HG03571 (cell line): Measurements from ENCODE around the gene ACAA1.
A peak's percentile ranks its signal among the peaks of the same experiment; 100 is the strongest.
"Not testable (repeated sequence)": the region's sequence is repeated elsewhere in the genome, so short reads cannot be mapped to it uniquely, and the experiment has no call there.

Source experiments
- ATAC-seq: cut with Tn5 transposase; IDR thresholded peaks from one replicate; pipeline ENCODE4 v1.9.1; 2021; ENCODE audit not compliant: unreplicated experiment

ACAA1 gene, protein sequence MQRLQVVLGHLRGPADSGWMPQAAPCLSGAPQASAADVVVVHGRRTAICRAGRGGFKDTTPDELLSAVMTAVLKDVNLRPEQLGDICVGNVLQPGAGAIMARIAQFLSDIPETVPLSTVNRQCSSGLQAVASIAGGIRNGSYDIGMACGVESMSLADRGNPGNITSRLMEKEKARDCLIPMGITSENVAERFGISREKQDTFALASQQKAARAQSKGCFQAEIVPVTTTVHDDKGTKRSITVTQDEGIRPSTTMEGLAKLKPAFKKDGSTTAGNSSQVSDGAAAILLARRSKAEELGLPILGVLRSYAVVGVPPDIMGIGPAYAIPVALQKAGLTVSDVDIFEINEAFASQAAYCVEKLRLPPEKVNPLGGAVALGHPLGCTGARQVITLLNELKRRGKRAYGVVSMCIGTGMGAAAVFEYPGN

DNA sequence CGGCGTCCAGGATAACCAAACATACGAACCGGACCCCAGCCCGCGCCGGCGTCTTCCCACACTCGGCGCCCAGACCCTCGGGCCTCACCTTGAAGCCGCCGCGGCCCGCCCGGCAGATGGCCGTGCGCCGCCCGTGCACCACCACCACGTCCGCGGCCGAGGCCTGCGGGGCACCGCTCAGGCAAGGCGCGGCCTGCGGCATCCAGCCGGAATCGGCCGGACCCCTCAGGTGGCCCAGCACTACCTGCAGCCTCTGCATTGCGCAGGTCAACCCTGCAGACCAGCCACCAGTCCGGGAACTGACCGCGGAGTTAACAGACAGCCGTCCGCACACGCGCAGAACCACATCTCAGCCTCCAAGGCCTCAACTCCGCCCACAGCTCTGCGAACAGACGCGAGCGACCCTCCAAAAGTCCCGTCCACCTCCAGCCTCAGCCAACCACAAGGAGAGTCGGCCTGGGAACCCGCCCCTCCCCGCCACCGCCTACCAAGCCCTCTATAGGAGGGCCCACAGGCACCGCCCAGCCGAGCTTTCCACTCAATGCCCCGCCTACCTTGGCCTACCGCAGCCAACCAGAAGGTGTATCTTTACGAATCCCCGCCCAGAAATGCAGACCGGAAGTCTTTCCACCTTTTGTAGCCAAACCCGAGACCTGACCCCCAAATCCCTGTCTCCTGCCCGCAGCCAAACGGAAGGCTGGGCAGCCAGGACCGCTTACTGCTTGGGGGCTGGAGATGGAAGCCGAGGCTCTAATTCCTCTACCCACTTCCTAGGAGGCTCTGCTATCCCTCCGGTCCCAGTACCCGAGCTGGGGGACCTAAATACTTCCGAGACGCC, at the start of gene ACAA1:
Gene ACAA1 (minus strand): TSS at position 351 of the 838 bp plus-strand sequence. CDS start 92 bp downstream, at position 259.
- ATAC-seq, result peak; percentile 90

DNA sequence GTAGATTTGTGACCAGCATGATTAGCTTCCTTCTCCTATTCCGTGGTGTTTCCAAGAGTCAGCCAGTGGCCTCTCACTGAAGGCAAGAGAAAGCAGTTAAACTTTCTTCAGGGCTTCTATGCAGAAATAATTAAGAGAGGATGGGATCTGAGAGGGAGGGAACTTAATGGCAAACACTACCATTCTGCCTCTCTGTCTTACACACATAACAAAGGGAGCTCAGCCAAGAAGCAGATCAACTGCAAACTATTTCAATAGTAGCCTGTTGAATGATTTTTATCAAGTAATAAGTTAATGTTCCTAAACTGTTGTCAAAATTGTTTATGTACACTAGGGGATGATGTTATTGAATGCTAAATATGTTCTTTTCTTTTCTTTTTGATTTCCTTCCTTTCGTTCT, 40.3 kb upstream of the ACAA1 start:
- no peak for ATAC-seq

DNA sequence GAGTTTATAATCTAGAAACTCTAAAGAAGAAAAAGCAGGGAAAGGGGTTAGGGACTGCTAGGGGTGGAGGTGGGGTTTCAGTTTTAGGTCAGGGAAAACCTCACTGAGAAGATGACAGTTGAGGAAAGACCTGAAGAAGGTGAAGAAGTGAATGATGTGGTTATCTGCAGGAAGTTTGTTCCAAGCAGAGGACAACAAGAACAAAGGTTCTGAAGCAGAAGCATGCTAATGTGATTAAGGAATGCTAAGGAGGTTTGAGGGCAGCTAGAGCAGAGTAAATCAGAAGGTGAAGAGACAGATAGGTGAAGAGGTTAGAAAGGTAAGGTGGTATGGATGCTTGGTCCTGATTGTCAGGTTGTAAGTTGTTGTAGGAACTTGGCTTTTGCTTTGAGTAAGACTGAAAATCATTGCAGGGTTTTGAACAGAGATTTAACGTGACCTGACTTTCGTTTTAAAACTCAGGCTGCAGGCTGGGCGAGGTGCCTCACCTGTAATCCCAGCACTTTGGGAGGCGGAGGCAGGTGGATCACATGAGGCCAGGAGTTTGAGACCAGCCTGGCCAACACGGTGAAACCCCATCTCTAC, 37.0 kb upstream of the ACAA1 start:
- no peak for ATAC-seq

DNA sequence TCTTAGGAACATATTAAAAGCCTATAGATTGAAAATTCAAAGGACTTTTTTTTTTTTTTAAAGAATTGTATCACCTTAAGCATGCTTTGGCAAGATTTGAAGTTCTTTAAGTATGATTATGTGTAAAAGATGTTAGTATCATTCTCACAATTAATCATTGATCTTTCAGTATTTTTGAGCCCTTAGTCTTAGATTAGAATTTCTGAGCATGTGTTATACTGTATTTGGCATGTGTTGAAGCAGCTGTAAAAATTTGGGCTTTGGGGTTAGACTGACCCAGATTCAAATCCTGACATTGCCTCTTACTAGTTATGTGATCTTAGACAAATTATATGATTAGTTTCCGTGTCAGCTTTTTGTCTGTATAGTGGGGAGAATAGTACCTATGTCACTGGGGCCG, 34.7 kb upstream of the ACAA1 start:
- ATAC-seq, result no peak

DNA sequence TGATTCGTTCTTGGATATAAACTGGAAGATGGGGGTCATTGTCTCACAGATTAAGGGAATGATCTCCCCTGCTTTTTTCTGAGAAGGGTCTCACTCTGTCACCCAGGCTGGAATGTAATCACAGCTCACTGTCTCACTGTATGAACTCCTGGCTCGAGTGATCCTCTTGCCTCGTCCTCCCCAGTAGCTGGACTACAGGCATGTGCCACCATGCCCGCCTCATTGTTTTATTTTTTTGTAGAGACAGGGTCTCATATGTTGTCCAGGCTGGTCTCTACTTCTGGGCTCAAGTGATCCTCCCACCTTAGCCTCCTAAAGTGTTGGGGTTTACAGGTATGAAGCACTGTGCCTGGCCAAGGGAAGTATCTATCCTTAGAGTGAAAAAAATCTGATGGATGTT, 33.8 kb upstream of the ACAA1 start:
- no peak for ATAC-seq

DNA sequence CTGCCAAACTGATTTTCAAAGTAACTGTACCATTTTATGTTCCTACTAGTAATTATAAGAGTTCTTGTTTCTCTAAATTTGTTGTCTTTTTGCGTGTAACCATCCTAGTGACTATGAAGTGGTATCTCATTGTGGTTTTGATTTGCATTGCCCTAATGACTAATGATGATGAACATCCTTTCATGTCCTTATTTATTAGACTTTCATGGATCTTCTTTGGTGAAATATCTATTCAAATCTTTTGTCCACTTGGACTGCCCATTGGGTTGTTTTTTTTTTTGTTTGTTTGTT, 32.0 kb upstream of the ACAA1 start:
- ATAC-seq, result no peak

DNA sequence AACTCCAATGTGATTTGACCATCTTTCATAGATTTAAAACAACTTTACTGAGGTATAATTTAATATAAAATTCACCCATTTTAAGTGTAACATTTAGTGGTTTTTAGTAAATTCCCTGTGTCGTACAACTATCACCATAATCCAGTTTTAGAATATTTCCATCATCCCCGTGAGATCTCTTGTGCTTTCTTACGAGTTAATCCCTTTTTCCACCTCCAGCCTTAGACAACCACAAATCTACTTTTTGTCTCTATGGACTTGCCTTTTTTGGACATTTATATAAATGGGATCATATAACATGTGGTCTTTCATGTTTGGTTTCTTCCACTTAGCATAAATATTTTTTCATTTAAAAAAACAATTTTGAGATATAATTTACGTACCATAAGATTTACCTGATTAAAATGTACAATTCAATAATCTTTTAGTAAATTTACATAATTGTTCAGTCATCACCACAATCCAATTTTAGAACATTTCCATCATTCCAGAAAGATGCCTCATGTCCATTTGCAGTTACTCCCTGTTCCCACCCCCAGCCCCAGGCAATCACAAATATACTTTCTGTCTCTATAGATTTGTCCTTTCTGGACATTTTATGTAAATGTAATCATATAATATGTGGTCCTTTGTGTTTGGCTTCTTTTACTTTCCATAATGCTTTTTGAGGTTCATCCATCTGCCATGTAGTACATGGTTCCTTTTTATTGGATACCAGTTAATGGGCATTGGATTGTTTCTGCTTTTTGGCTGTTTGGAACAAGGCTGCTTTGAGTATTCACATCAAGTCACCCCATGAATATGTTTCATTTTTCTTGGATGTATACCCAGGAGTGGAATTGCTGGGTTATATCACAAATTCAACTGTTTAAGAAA, 31.5 kb upstream of the ACAA1 start:
- ATAC-seq, result no peak

DNA sequence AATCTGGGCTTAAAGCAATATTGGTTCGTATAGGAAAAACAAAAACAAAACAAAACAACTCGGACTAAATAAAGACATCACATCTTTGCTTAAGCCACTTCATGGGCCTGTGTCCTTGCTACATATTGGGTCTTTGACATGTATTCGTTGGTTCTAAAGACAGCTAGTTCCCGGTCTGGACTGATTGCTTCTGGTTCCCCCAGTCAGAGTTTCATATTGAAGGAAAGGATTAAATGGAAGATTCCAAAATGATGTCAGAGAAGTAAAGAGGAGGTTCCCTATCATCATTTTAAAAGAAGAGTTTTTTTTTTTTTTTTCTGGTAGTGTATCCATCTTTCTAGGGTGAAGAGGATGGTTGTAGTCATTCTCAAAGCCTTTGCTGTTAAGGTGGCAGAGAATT, 30.7 kb upstream of the ACAA1 start:
- ATAC-seq, result no peak

DNA sequence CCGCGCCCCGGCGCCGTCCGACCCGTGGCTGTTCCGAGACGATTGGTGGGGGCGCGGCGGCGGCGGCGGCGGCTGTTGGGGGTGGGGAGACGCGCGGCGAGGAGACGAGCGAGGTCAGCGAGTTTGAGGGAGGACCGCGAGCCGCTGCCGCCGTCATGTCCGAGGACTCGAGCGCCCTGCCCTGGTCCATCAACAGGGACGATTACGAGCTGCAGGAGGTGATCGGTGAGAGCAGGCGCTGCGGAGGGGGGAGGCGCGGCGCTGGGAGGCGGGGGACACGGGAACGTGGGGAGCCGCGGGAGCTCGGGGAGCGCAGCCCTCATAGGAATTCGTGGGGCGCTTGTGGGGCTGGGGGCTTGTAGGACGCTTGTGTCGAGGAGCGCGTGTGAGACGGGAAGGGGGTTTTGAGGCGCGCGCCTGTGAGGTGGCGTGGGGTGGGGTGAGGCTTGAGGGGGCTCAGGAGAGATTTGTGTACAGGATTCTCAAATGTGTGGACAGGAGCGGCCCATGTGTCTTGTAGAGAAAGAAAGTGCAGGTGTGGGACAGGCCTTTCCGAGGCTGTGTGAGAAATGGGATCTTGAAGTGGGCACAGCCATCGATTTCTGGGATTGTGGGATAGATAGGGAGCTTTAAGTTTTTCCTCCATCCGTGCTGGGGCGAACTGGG, 28.9 kb upstream of the ACAA1 start:
- ATAC-seq, result peak; percentile 2

DNA sequence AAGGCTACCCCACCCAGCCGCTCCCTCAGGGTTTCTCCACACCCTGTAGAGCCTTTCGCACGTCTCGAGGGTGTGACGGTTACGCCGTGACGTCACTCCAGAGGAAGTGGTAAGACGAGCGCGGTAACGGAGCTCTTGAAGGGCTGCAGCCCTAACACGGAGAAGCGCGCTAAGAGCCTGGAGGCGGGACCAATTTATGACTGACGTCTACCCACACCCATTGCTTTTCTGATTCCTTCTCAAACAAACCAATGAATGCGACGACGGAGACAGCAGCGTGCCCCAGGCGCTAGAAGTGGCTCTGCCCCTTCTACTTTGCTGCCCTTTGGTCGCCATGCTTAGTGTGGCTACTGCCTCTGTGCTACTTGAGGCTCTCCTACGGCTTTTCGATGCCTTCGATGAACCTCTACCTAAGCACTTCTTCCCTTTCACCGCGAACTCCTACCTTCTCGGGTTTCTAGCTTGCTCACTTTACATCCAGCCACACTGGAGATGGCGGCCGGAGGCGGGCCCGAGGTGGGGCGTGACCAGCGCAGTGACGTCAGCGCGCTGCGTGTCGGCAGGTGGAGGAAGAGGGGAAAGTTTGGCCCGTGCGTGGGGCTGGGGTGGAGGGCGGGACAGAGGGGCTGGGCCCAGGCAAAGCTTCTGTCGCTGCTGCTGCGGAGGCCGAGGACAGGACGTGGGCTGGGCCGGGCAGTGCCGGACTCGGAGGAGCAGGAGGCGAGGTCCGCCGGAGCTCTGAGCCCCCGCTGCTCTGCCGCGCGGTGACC, 28.2 kb upstream of the ACAA1 start, which contains the start of gene OXSR1:
Gene OXSR1 (plus strand): TSS at position 586 of the 770 bp plus-strand sequence. CDS start 340 bp downstream, outside the sequence.
- ATAC-seq, result peak; percentile 94

DNA sequence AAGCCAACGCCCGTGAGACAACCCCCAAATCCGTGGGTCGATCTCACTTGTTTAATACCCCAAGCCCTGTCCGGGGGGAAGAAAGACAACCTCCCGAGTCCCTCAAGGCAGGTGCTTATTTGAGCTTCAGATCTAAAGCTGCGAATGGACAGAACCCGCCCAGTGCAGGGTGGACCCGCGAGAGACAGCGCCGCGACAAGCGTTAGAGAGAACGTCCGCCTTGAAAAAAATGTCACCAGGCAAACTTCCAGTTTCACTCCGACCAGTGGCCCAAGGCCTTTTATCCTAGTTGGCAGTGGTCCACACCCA, 27.7 kb upstream of the ACAA1 start:
- ATAC-seq, result peak; percentile 9

DNA sequence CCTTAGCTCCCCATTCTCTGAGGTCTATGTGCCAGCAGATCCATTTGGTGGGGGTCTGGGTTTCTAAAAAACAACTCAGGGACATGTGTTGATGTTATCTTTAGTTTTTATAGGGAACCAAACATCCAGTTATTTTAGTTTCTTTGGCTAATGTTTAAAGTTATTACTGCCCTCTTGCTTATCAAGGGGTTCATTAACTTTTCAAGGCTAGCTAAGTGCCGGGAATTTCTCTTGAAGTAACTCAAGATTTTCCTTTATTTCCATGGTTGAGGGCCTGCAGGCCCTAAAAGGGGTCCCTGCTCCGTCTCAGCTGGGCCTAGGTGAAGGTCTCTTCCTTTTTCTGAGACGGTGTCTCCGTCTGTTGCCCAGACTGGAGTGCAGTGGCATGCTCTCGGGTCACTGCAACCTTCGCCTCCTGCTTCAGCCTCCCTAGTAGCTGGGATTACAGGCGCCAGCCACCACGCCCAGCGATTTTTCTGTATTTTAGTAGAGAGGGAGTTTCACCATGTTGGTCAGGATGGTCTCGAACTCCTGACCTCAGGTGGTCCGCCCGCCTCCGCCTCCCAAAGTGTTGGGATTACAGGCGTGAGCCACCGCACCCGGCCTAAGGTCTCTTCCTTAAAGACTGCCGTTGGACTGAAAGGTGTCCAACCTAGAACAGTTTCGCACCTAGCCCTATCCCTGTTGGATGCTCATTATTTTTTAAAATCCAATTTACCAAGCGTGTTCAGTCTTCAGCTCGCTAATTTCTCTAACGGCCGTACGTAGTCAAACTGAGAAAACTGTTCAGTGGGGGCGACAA, 27.1 kb upstream of the ACAA1 start:
- no peak for ATAC-seq

DNA sequence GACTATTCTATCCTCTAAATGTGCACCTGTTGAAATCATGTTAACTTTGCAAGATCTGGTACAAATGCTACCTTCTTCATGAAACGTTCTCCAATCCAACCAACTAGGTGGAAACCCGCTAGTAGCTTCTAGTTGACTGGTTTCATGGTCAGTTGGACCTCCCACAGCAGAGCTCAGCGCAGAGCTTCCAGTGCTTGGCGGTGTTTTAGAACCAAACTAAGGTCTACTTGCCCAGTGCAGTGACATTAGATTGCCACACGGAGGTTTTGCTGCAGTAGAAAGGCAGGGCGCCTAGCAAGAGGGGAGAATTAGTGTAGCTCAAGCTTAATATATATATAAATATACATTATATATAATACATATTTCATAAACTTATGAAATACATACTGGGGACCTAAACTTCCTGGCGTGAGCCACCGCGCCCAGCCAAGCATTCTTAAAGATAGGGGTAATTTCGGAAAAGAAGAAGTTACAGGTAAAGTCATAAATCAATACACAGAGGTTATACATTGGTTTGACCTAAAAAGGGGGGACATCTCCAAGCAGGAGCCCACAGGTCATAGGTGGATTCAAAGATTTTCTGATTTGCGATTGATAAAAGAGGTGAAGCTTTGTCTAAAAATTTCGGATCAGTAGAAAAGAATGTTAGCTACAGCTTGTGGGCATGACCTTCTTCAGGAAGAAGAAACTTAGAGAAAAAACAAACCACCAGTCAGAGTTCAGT, 26.4 kb upstream of the ACAA1 start:
- no peak for ATAC-seq

DNA sequence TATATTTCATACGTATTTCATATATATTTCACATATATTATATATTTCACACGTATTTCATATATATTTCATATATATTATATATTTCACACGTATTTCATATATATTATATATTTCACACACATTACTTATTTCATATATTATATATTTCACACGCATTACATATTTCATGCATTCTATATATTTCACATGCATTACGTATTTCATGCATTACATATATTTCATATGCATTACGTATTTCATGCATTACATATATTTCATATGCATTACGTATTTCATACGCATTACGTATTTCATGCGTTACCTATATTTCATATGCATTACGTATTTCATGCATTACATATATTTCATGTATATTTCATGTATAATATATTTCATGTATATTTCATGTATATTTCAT, 23.8 kb upstream of the ACAA1 start:
- ATAC-seq, result not testable (repeated sequence)

DNA sequence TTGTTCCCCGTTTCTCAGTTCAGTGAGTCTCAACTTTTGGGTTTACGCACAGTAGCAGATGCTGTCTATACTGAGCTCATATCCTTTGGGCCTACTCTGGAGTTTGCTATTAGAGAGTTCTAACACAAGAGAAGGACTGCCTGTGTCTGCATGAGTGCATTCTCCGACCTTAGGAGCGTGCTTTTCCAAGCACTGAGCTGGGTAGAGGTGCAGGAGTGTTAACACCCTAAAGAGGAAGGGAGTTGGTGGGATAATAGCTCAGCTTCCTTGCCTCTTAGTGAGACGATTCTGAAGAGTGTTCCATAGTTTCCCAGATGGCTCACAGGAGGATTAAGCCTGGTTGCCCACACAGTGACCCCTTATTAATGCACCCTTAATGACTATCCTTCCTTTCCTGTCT, 21.5 kb upstream of the ACAA1 start:
- ATAC-seq, result no peak

DNA sequence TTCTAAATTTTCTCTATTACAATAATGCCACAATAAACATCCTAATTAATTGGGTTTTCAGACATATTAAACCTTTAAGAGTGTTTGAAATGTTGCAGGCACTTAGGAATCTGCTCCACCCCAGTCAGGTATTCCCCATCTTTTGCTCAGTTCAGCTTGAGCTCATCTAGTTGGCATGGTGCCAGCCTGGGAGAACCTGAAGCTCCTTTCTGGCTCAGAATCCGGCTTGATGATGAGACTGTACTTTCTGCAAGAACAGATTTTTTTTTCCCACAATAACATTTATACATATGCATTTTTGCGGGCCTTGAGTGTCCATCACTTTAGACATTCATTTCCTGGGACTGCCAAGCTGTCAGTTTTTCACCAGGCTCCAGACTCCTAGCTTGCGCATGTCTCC, 20.7 kb upstream of the ACAA1 start:
- no peak for ATAC-seq

DNA sequence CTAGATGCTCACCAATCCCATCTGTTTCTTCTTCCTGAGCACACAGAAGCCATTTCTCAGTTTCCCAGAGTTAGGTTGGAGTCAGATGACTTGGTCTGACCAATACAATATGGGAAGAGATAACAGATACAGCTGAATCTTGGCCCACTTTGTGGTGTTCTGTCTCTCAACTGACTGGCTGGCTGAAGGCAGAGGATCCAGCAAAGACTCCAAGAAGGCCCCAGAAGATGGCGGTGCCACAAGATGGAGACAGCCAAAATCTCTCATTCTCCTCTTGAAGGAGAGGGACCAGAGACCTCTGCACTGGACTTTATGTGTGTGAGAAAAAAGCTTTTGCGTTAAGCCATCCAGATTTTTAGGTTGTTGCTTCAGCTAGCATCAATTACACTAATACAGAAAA, 20.2 kb upstream of the ACAA1 start:
- ATAC-seq, result no peak

DNA sequence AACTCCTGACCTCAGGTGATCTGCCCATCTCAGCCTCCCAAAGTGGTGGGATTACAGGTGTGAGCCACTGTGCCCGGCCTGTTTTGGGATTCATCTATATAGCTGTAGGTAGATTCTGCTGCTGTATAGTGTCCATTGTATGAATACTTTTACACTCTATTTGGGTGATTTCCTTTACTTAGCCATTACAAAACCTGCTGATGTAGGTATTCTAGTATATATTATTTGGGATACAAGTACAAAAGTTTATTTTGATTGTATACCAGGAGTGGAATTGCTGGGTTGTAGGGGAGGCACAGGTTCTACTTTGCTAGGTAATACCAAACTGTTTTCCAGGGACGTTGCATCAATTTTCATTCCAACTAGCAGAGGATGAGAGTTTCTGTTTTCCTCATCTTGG, 18.9 kb upstream of the ACAA1 start:
- ATAC-seq, result no peak
